Glutamatergic neuron (in vitro differentiated cells): ENCODE results near the gene TDRD3. TPM values are rescaled to one million over a fixed set of nuclear protein-coding genes. Genes with fewer than 3 reads are reported as not detected.

Experiments
- DNase-seq: peaks from one replicate; pipeline ENCODE4 v3.0.0; 2022
- H3K27ac Mint-ChIP-seq: one replicate; pipeline ENCODE4 v1.8.0; 2020; ENCODE audit warnings: mild to moderate bottlenecking, mixed read lengths, inconsistent platforms; ENCODE audit not compliant: unreplicated experiment
- H3K27me3 Mint-ChIP-seq: one replicate; pipeline ENCODE4 v1.8.0; 2020; ENCODE audit warnings: mild to moderate bottlenecking, moderate library complexity, mixed read lengths, inconsistent platforms; ENCODE audit not compliant: unreplicated experiment
- H3K36me3 Mint-ChIP-seq: one replicate; pipeline ENCODE4 v1.8.0; 2020; ENCODE audit warnings: mild to moderate bottlenecking, mixed read lengths, inconsistent platforms; ENCODE audit not compliant: unreplicated experiment
- H3K4me1 Mint-ChIP-seq: one replicate; pipeline ENCODE4 v1.8.0; 2020; ENCODE audit warnings: mild to moderate bottlenecking, low read depth, mixed read lengths, inconsistent platforms; ENCODE audit not compliant: unreplicated experiment
- H3K4me3 Mint-ChIP-seq: one replicate; pipeline ENCODE4 v1.8.0; 2020; ENCODE audit warnings: mild to moderate bottlenecking, mixed read lengths, inconsistent platforms; ENCODE audit not compliant: unreplicated experiment
- H3K9me3 Mint-ChIP-seq: one replicate; pipeline ENCODE4 v1.8.0; 2020; ENCODE audit warnings: mild to moderate bottlenecking, moderate library complexity, mixed read lengths, inconsistent platforms; ENCODE audit not compliant: unreplicated experiment
- CTCF ChIP-seq: fragments of 200-600 bp; sonication (generic); IDR thresholded peaks from one replicate; pipeline ENCODE4 v1.5.0; 2021; ENCODE audit not compliant: partially characterized antibody, unreplicated experiment
- total RNA-seq: library from RNA; stranded (reverse); fragmentation: NEBNext Ultra II Directional; extraction: Animal tissue kit (Norgen Biotek cat#: 25700); gene quantifications from one replicate; pipeline ENCODE4 v1.2.1, GENCODE V29; 2021; ENCODE audit not compliant: unreplicated experiment

TDRD3 gene
- total RNA-seq, 1 donor from 2014 or later = 15.8 TPM

GRCh38 chr13:60538566-60538965 lies 141.5 kb downstream of the TDRD3 start:
- DNase-seq = no peak
- Mint-ChIP-seq H3K4me1 (no peaks in the 10 kb centered on the region), H3K36me3 (no peaks in the 10 kb centered on the region), H3K27me3 (no peaks in the 10 kb centered on the region), H3K27ac (no peak overlapping the region), H3K4me3 (no peak overlapping the region), H3K9me3 (no peaks in the 10 kb centered on the region)
- TF ChIP-seq CTCF = no peak

GRCh38 chr13:60540276-60540675 lies 143.3 kb downstream of the TDRD3 start:
- Mint-ChIP-seq H3K27ac (no peak overlapping the region), H3K4me3 (no peak overlapping the region), H3K36me3 (no peaks in the 10 kb centered on the region), H3K27me3 (no peaks in the 10 kb centered on the region), H3K4me1 (no peaks in the 10 kb centered on the region), H3K9me3 (no peaks in the 10 kb centered on the region)
- DNase-seq = no peak
- no peak for TF ChIP-seq CTCF

- Mint-ChIP-seq H3K4me3 (no peak overlapping the region), H3K4me1 (no peaks in the 10 kb centered on the region), H3K27ac (no peak overlapping the region), H3K9me3 (no peaks in the 10 kb centered on the region), H3K36me3 (no peaks in the 10 kb centered on the region), H3K27me3 (peaks cover 3% of the 10 kb centered on the region)
- TF ChIP-seq CTCF = no peak
- no peak for DNase-seq
Observed at GRCh38 chr13:60562096-60562780, 165.2 kb downstream of the TDRD3 start.

- H3K27ac Mint-ChIP-seq = no peak overlapping the region
- no peaks in the 10 kb centered on the region for H3K27me3 Mint-ChIP-seq
- no peaks in the 10 kb centered on the region for H3K36me3 Mint-ChIP-seq
- no peak for TF ChIP-seq CTCF
- no peaks in the 10 kb centered on the region for H3K9me3 Mint-ChIP-seq
- peaks cover 6% of the 10 kb centered on the region for H3K4me1 Mint-ChIP-seq
- no peak for DNase-seq
- no peak overlapping the region for H3K4me3 Mint-ChIP-seq
Observed at GRCh38 chr13:60571571-60571970, 174.6 kb downstream of the TDRD3 start.

GRCh38 chr13:60572003-60572798 lies 175.2 kb downstream of the TDRD3 start:
- Mint-ChIP-seq H3K4me3 (no peak overlapping the region), H3K27ac (no peak overlapping the region), H3K36me3 (no peaks in the 10 kb centered on the region), H3K27me3 (no peaks in the 10 kb centered on the region), H3K4me1 (peaks cover 6% of the 10 kb centered on the region), H3K9me3 (no peaks in the 10 kb centered on the region)
- no peak for TF ChIP-seq CTCF
- no peak for DNase-seq
